Fibroblast of villous mesenchyme (primary cell): Measurements from ENCODE around the gene RTL10. TPM values are rescaled to one million over a fixed set of nuclear protein-coding genes. Genes with fewer than 3 reads are reported as not detected.

ENCODE experiments used
- DNase-seq: peaks from one replicate; pipeline ENCODE4 v3.0.0-alpha.2; 2010; ENCODE audit warnings: low read depth
- H3K4me3 ChIP-seq: 2 replicates; pipeline ENCODE4 v1.5.1; 2011; ENCODE audit warnings: low read depth, mild to moderate bottlenecking, low read length
- total RNA-seq: library from RNA; depleted of rRNA; stranded (reverse); fragments of >200 nt; gene quantifications from 2 replicates; pipeline ENCODE4 v1.2.3, GENCODE V29; 2012
- TF ChIP-seq, protein P1 (sequence below): IDR thresholded peaks from 2 replicates; pipeline ENCODE4 v1.5.1; 2012; ENCODE audit warnings: low read depth, mild to moderate bottlenecking, low read length; ENCODE audit not compliant: insufficient read depth

The RTL10 gene
- total RNA-seq, 1 donor = 15.1 TPM

GRCh38 chr22:19857382-19857781, 2.7 kb upstream of the RTL10 start:
- no peak for DNase-seq
- TF ChIP-seq, protein P1, sequence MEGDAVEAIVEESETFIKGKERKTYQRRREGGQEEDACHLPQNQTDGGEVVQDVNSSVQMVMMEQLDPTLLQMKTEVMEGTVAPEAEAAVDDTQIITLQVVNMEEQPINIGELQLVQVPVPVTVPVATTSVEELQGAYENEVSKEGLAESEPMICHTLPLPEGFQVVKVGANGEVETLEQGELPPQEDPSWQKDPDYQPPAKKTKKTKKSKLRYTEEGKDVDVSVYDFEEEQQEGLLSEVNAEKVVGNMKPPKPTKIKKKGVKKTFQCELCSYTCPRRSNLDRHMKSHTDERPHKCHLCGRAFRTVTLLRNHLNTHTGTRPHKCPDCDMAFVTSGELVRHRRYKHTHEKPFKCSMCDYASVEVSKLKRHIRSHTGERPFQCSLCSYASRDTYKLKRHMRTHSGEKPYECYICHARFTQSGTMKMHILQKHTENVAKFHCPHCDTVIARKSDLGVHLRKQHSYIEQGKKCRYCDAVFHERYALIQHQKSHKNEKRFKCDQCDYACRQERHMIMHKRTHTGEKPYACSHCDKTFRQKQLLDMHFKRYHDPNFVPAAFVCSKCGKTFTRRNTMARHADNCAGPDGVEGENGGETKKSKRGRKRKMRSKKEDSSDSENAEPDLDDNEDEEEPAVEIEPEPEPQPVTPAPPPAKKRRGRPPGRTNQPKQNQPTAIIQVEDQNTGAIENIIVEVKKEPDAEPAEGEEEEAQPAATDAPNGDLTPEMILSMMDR = no peak

DNA sequence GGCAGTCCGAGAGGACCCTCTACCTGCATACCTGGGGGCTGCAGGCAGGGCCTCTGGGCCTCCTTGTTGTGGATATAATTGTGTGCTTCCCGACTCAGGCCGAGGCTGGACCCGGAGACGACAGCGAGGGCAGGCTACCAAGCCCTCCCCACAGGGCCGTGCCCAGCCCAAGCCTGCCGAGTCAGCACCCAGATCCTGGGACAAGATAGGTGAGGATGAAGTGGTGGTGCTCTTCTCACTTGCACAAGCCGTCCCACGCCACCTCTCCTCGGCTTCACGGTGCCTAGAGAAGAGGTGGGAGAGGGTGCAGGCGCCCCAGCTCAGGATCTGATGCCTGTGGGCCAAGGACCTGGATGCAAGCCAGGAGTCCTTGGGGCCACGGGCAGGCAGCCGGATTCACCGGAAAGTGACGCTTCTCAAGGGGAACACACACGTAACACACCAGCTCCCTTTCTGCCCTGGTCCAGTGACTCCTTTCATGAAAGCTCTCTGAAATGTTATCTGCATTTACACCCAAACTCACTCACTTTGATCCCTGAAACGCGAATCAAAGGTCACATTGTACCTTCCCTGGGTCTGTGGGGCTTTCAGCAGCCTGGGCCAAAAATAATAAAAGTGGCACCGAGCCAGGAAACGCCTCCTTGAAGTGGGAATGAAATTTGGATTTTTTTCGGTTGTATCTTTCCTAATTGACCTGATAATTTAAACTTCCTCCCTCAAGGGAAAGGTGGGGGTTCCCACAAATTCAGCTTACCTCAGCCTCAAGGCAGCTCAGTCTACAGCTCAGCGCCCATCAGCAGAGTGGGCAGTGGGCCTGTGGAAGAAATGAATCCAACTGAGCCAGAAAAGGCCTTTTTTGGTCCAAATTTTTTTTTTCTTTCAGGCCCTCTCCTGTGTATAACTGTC, 1.1 kb upstream of the RTL10 start:
- peak; percentile 71 for DNase-seq
- TF ChIP-seq, protein P1 = no peak
- H3K4me3 ChIP-seq = peak overlapping the region; percentile 75

More at GRCh38 chr22:19857382-19857781, 2.7 kb upstream of the RTL10 start:
- H3K4me3 ChIP-seq = no peak overlapping the region

GRCh38 chr22:19853879-19854777, 546 bp downstream of the RTL10 start:
- TF ChIP-seq, protein P1 = no peak
- DNase-seq = peak; percentile 15
- peak overlapping the region; percentile 92 for H3K4me3 ChIP-seq

- peak overlapping the region; percentile 92 for H3K4me3 ChIP-seq
- no peak for DNase-seq
- TF ChIP-seq, protein P1 = no peak
Observed at GRCh38 chr22:19853058-19853878, 1.4 kb downstream of the RTL10 start.

- H3K4me3 ChIP-seq = no peak overlapping the region
- no peak for DNase-seq
- TF ChIP-seq, protein P1 = no peak
Observed at GRCh38 chr22:19852177-19852781, 2.4 kb downstream of the RTL10 start.
